Hindlimb muscle (tissue), 1 donor: ENCODE data around the gene TGFBR1. TPM values are rescaled to one million over a fixed set of nuclear protein-coding genes. Genes with fewer than 3 reads are reported as not detected.

Experiments
- DNase-seq: peaks from one replicate; pipeline ENCODE4 v3.0.0-alpha.2; 2013
- polyA plus RNA-seq: library from polyadenylated mRNA; unstranded; fragments of 120-200 nt; gene quantifications from one replicate; pipeline ENCODE4 v1.2.1, GENCODE V29; 2013; ENCODE audit not compliant: insufficient read length

The TGFBR1 gene
- polyA plus RNA-seq, 1 donor, result 22.2 TPM

- no peak for DNase-seq
These were observed 66.6 kb downstream of the TGFBR1 start for GRCh38 chr9:99171225-99172123.

- no peak for DNase-seq
These were observed 67.5 kb downstream of the TGFBR1 start for GRCh38 chr9:99172124-99173091.

GRCh38 chr9:99173570-99174504 lies 68.9 kb downstream of the TGFBR1 start:
- DNase-seq, result no peak

- no peak for DNase-seq
These were observed 71.7 kb downstream of the TGFBR1 start for GRCh38 chr9:99176527-99177013.

GRCh38 chr9:99177576-99178366 lies 72.9 kb downstream of the TGFBR1 start:
- no peak for DNase-seq

- no peak for DNase-seq
These were observed 74.3 kb downstream of the TGFBR1 start for GRCh38 chr9:99178912-99179872.

GRCh38 chr9:99180199-99180598 lies 75.3 kb downstream of the TGFBR1 start:
- no peak for DNase-seq

- no peak for DNase-seq
These were observed 75.7 kb downstream of the TGFBR1 start for GRCh38 chr9:99180662-99181061.

- DNase-seq, result no peak
These were observed 76.3 kb downstream of the TGFBR1 start for GRCh38 chr9:99181206-99181605.

GRCh38 chr9:99181621-99182020 lies 76.7 kb downstream of the TGFBR1 start:
- no peak for DNase-seq

- DNase-seq, result no peak
These were observed 77.4 kb downstream of the TGFBR1 start for GRCh38 chr9:99182356-99182755.

GRCh38 chr9:99183616-99184015 lies 78.7 kb downstream of the TGFBR1 start:
- no peak for DNase-seq

- peak; percentile 36 for DNase-seq
These were observed 79.2 kb downstream of the TGFBR1 start for GRCh38 chr9:99184110-99184474.

GRCh38 chr9:99184475-99185347 lies 79.8 kb downstream of the TGFBR1 start:
- peak; percentile 92 for DNase-seq

GRCh38 chr9:99185348-99185632 lies 80.4 kb downstream of the TGFBR1 start:
- DNase-seq, result no peak

GRCh38 chr9:99185934-99186333 lies 81.0 kb downstream of the TGFBR1 start:
- DNase-seq, result no peak

- no peak for DNase-seq
These were observed 82.4 kb downstream of the TGFBR1 start for GRCh38 chr9:99187311-99187710.

- no peak for DNase-seq
These were observed 84.3 kb downstream of the TGFBR1 start for GRCh38 chr9:99189186-99189585.
